ENCODE results near the gene LUC7L2.

GRCh38 chr7:139321071-139321745 lies 38.5 kb upstream of the LUC7L2 start:
- TF ChIP-seq CTCF (IDR thresholded peaks at IDR 0.05) (peak in 1 of 6 experiments; percentile 6), POLR2A (IDR thresholded peaks at IDR 0.05) (no peak), EP300 (IDR thresholded peaks at IDR 0.05) (no peak), POLR2AphosphoS5 (IDR thresholded peaks at IDR 0.05) (no peak)
